Kidney (tissue), 14 donors: ENCODE results near the gene XRCC5. TPM values are rescaled to one million over a fixed set of nuclear protein-coding genes. Genes with fewer than 3 reads are reported as not detected.

ENCODE experiments used
- DNase-seq, 5 donors: peaks; one replicate each; pipeline ENCODE4 v3.0.0-alpha.2; 2013 to 2020
- FAIRE-seq: peaks from 2 replicates; lab custom pipeline; 2012; peaks lifted over from hg19 to GRCh38; lab: Jason Lieb, UNC
- H3K27ac ChIP-seq, 2 donors: one replicate each; pipeline ENCODE4 v1.7.0; 2013; ENCODE audit warnings: low read depth in 2 of 2, low read length in 2 of 2, inconsistent platforms in 1 of 2
- H3K27me3 ChIP-seq: one replicate; pipeline ENCODE4 v1.7.1; 2013; ENCODE audit warnings: low read length, inconsistent platforms; ENCODE audit not compliant: control insufficient read depth, insufficient read depth
- H3K36me3 ChIP-seq, 3 donors: one replicate each; pipeline versions ENCODE4 v1.7.0 to v1.7.1; 2013; ENCODE audit warnings: low read length in 3 of 3, control low read depth in 1 of 3, inconsistent platforms in 1 of 3; ENCODE audit not compliant: insufficient read depth in 3 of 3, control insufficient read depth in 2 of 3
- H3K4me1 ChIP-seq, 3 donors: one replicate each; pipeline versions ENCODE4 v1.7.0 to v1.7.1; 2013; ENCODE audit warnings: low read length in 3 of 3, inconsistent platforms in 1 of 3, low read depth in 1 of 3; ENCODE audit not compliant: control insufficient read depth in 2 of 3, insufficient read depth in 2 of 3
- H3K4me3 ChIP-seq, 3 donors: one replicate each; pipeline versions ENCODE4 v1.7.0 to v1.8.1; 2013; ENCODE audit warnings: low read length in 3 of 3, control low read depth in 1 of 3, inconsistent platforms in 1 of 3
- H3K9ac ChIP-seq, 3 donors: one replicate each; pipeline versions ENCODE4 v1.7.0 to v1.7.1; 2013; ENCODE audit warnings: low read length in 3 of 3, control low read depth in 1 of 3, inconsistent platforms in 1 of 3
- H3K9me3 ChIP-seq, 3 donors: one replicate each; pipeline versions ENCODE4 v1.7.0 to v1.7.1; 2013; ENCODE audit warnings: low read length in 3 of 3, control low read depth in 1 of 3, inconsistent platforms in 1 of 3; ENCODE audit not compliant: control insufficient read depth in 2 of 3, insufficient read depth in 1 of 3
- intact Hi-C: fragments of 100-400 bp; cut with DNase I; formaldehyde crosslinking; loops from one replicate; pipeline ENCODE4 v1.11.1; 2022
- polyA plus RNA-seq: library from polyadenylated mRNA; stranded (reverse); fragments of 350-450 nt; fragmentation: Illumina TruSeq; extraction: RNeasy Lipid Tissue Mini Kit (QIAGEN cat#74804); gene quantifications from one replicate; pipeline ENCODE4 v1.2.3, GENCODE V29; 2014; ENCODE audit warnings: low read depth, low replicate concordance; ENCODE audit not compliant: insufficient read depth
- total RNA-seq: library from RNA; stranded (reverse); fragmentation: NEBNext Ultra II Directional; extraction: Animal tissue kit (Norgen Biotek cat#: 25700); gene quantifications from one replicate; pipeline ENCODE4 v1.2.1, GENCODE V29; 2021
- TF ChIP-seq, protein P1 (sequence below): IDR thresholded peaks from 3 replicates; pipeline ENCODE4 v1.5.1; 2012; ENCODE audit warnings: mild to moderate bottlenecking, moderate library complexity, borderline replicate concordance; ENCODE audit not compliant: insufficient read depth; ENCODE audit errors: extremely low read depth
- donor health status: control.
- donor health status: control.
- donor health status: control.
- donor health status: control.
- donor health status: control.
- donor health status: DM: yes; HTN: yes; CAD: no.
- donor health status: Normal renal cell carcinoma (clear cell type).

The XRCC5 gene
- total and polyA plus RNA-seq, 2 donors from 2014 or later = 90.7 to 265 TPM

DNA sequence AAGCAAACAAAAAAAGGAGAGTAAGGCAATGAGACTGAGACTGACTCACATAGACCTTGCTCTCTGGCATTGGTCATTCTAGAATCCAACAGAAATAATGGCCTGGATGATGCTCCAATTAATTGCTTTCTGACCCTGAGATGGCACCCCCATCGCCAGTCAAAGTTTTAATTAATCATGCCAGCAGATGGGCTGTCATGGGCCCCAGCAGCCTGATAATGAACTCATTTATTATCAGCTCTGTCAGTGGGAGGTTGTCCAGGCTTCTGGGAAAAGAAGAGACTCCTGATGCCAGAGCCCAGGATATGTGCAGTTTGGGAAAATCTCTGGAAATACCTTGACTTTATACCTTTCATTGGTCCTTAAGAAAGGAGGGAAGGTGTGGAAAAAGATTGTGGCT, 115.2 kb downstream of the XRCC5 start:
- Histone ChIP-seq H3K9me3 (no peaks in the 10 kb centered on the region), H3K36me3 (no peaks in the 10 kb centered on the region), H3K4me1 (no peaks in the 10 kb centered on the region), H3K4me3 (no peak overlapping the region), H3K27me3 (no peaks in the 10 kb centered on the region), H3K27ac (no peak overlapping the region), H3K9ac (no peak overlapping the region)
- FAIRE-seq (no peak), DNase-seq (no peak)
- intact Hi-C loops = no loop called here
- TF ChIP-seq, protein P1, sequence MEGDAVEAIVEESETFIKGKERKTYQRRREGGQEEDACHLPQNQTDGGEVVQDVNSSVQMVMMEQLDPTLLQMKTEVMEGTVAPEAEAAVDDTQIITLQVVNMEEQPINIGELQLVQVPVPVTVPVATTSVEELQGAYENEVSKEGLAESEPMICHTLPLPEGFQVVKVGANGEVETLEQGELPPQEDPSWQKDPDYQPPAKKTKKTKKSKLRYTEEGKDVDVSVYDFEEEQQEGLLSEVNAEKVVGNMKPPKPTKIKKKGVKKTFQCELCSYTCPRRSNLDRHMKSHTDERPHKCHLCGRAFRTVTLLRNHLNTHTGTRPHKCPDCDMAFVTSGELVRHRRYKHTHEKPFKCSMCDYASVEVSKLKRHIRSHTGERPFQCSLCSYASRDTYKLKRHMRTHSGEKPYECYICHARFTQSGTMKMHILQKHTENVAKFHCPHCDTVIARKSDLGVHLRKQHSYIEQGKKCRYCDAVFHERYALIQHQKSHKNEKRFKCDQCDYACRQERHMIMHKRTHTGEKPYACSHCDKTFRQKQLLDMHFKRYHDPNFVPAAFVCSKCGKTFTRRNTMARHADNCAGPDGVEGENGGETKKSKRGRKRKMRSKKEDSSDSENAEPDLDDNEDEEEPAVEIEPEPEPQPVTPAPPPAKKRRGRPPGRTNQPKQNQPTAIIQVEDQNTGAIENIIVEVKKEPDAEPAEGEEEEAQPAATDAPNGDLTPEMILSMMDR = no peak

DNA sequence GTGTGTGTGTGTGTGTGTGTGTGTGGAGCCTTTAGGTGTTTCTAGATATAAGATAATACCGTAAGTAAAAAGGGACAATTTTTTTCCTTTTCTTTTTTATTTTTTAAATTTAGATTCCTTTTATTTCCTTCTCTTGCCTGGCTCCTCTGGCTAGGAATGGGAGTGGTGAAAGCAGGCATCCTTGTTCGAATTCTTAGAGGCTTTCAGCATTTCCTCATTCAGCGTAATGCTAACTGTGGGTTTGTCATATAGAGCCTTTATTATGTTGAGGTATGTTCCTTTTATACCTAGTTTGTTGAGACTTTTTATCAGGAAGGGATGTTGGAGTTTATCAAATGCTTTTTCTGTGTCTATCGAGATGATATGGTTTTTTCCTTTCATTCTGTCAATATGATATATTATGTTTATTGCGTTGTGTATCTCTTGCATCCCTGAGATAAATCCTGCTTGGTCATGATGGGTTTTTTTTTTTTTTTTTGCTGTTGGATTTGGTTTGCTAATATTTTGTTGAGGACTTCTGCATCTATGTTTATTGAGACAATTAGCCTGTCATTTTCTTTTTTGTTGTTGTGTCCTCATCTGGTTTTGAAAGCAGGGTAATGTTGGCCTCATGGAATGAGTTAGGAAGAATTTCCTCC, 120.2 kb downstream of the XRCC5 start:
- H3K9me3 ChIP-seq = peaks cover 0 to 6% (median 0%) of the 10 kb centered on the region in 3 donors
- FAIRE-seq (no peak), DNase-seq (no peak)
- no peak overlapping the region for H3K9ac ChIP-seq
- H3K27me3 ChIP-seq = no peaks in the 10 kb centered on the region
- intact Hi-C loops = no loop called here
- H3K36me3 ChIP-seq = no peaks in the 10 kb centered on the region
- H3K4me3 ChIP-seq = no peak overlapping the region
- no peaks in the 10 kb centered on the region for H3K4me1 ChIP-seq
- H3K27ac ChIP-seq = no peak overlapping the region
- TF ChIP-seq, protein P1 = no peak

DNA sequence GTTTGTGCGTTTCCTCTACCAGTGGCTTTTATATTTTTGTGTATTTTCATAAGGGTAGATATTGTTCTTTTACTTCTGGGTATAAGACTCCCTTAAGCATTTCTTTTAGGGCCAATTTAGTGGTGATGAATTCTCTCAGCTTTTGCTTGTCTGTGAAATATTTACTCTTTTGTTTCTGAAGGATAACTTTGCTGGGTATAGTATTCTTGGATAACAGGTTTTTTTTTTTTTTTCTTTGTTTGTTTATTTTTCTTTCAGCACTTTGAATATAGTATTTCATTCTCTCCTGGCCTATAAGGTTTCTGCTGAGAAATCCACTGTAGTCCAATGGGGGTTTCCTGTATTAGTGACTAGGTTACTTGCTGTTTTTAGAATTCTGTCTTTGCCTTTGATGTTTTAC, 122.7 kb downstream of the XRCC5 start:
- FAIRE-seq = no peak
- Histone ChIP-seq H3K36me3 (no peaks in the 10 kb centered on the region), H3K9ac (no peak overlapping the region), H3K4me3 (no peak overlapping the region), H3K27ac (no peak overlapping the region), H3K4me1 (no peaks in the 10 kb centered on the region), H3K9me3 (peaks cover 0 to 6% (median 0%) of the 10 kb centered on the region in 3 donors), H3K27me3 (no peaks in the 10 kb centered on the region)
- DNase-seq = no peak
- intact Hi-C loops = no loop called here
- TF ChIP-seq, protein P1 = no peak

DNA sequence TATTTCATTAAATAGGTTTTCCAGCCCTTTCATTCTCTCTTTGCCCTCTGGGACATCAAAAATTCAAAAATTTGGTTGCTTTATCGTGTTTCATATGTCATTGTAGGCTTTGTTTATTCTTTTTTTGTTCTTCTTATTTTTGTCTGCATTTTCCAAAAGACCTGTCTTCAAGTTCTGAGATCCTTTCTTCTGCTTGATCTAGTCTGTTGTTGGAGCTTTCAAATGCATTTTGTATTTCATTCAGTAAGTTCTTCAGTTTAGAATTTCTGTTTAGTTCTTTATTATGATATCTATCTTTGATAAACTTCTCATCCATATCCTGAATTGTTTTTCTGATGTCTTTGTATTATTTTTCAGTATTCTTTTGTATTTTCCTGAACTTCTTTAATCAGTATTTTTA, 123.6 kb downstream of the XRCC5 start:
- DNase-seq = no peak
- Histone ChIP-seq H3K36me3 (no peaks in the 10 kb centered on the region), H3K4me1 (no peaks in the 10 kb centered on the region), H3K9ac (no peak overlapping the region), H3K27ac (no peak overlapping the region), H3K9me3 (peaks cover 0 to 6% (median 0%) of the 10 kb centered on the region in 3 donors), H3K4me3 (no peak overlapping the region), H3K27me3 (no peaks in the 10 kb centered on the region)
- TF ChIP-seq, protein P1 = no peak
- FAIRE-seq = no peak
- intact Hi-C loops = no loop called here
